GM12878 (cell line): ENCODE data around the gene LDLRAP1. TPM values are rescaled to one million over a fixed set of nuclear protein-coding genes. Genes with fewer than 3 reads are reported as not detected.

ENCODE experiments used
- BHLHE40 ChIP-seq, 2 experiments: fragments of 450-650 bp in 1 of 2; IDR thresholded peaks; 2 replicates each; pipeline ENCODE4 v1.6.1; 2011 to 2017; ENCODE audit warnings: low read depth in 2 of 2, borderline replicate concordance in 1 of 2, improper control_type of control experiment in 1 of 2, low read length in 1 of 2, mild to moderate bottlenecking in 1 of 2
- CBFB ChIP-seq: IDR thresholded peaks from 2 replicates; pipeline ENCODE4 v1.6.1; 2016; ENCODE audit warnings: antibody characterized with exemption, low read depth
- ESRRA ChIP-seq: IDR thresholded peaks from 2 replicates; pipeline ENCODE4 v1.6.1; 2012; ENCODE audit warnings: mild to moderate bottlenecking, low read length, improper control_type of control experiment
- HDGF ChIP-seq: fragments of 450-650 bp; IDR thresholded peaks from 2 replicates; pipeline ENCODE4 v1.6.1; 2016; ENCODE audit warnings: antibody characterized with exemption
- HSF1 ChIP-seq: fragments of 150-350 bp; IDR thresholded peaks from 2 replicates; pipeline ENCODE4 v1.6.1; 2014; ENCODE audit warnings: mild to moderate bottlenecking, low read depth, low read length
- IKZF1 ChIP-seq: fragments of 450-650 bp; conservative IDR thresholded peaks from 2 replicates; pipeline ENCODE4 v1.6.1; 2017; ENCODE audit warnings: antibody characterized with exemption, mild to moderate bottlenecking
- MAX ChIP-seq: IDR thresholded peaks from 2 replicates; pipeline ENCODE4 v1.6.1; 2012; ENCODE audit warnings: low read depth, low read length, improper control_type of control experiment
- NFYA ChIP-seq: IDR thresholded peaks from 2 replicates; pipeline ENCODE4 v1.6.1; 2011; ENCODE audit warnings: low read depth, mild to moderate bottlenecking, low read length, improper control_type of control experiment, borderline replicate concordance
- POU2F2 ChIP-seq: IDR thresholded peaks from 3 replicates; pipeline ENCODE4 v1.6.1; 2011; ENCODE audit warnings: low read depth, mild to moderate bottlenecking, low read length, borderline replicate concordance
- RCOR1 ChIP-seq: conservative IDR thresholded peaks from 2 replicates; pipeline ENCODE4 v1.6.1; 2012; ENCODE audit warnings: low read depth, low read length, improper control_type of control experiment
- RELB ChIP-seq: fragments of 450-650 bp; IDR thresholded peaks from 2 replicates; pipeline ENCODE4 v1.6.1; 2017; ENCODE audit warnings: low read depth, mild to moderate bottlenecking, moderate library complexity
- RFX5 ChIP-seq: IDR thresholded peaks from 2 replicates; pipeline ENCODE4 v1.6.1; 2011; ENCODE audit warnings: low read depth, low read length, improper control_type of control experiment
- SIN3A ChIP-seq: IDR thresholded peaks from 2 replicates; pipeline ENCODE4 v1.6.1; 2012; ENCODE audit warnings: low read depth, low read length, improper control_type of control experiment
- SMARCA5 ChIP-seq: fragments of 450-650 bp; IDR thresholded peaks from 2 replicates; pipeline ENCODE4 v1.6.1; 2017; ENCODE audit warnings: mild to moderate bottlenecking
- STAT3 ChIP-seq: IDR thresholded peaks from 2 replicates; pipeline ENCODE4 v1.6.1; 2011; ENCODE audit warnings: low read depth, low read length, improper control_type of control experiment
- SUZ12 ChIP-seq: fragments of 200-600 bp; sonication (generic); IDR thresholded peaks from one replicate; pipeline ENCODE4 v1.6.1; 2018; ENCODE audit warnings: antibody characterized with exemption, mild to moderate bottlenecking; ENCODE audit not compliant: unreplicated experiment
- TARDBP ChIP-seq: IDR thresholded peaks from 2 replicates; pipeline ENCODE4 v1.6.1; 2016; ENCODE audit warnings: borderline replicate concordance
- TCF12 ChIP-seq: IDR thresholded peaks from 2 replicates; pipeline ENCODE4 v1.6.1; 2011; ENCODE audit warnings: low read depth, mild to moderate bottlenecking, low read length
- ZNF592 ChIP-seq: fragments of 450-650 bp; IDR thresholded peaks from 2 replicates; pipeline ENCODE4 v1.6.1; 2017; ENCODE audit warnings: mild to moderate bottlenecking, moderate library complexity
- polyA plus RNA-seq, 11 experiments: library from polyadenylated mRNA; depleted of rRNA in 4 of 11; unstranded in 6 of 11; stranded (reverse) in 5 of 11; fragments of >200 nt; fragmentation: Nextera tagmentation in 4 of 11; fragmentation: Illumina TruSeq in 1 of 11; extraction: Ambion mirVana in 4 of 11; extraction: Trizol in 1 of 11; gene quantifications; 1 replicate in 1 of 11; 2 replicates in 10 of 11; pipeline versions ENCODE4 v1.2.1 to v1.2.3, GENCODE V29; 2011 to 2016; ENCODE audit warnings: inconsistent platforms in 2 of 11, missing spikeins in 2 of 11, low read depth in 1 of 11
- total RNA-seq, 4 experiments: library from RNA; depleted of rRNA in 3 of 4; stranded (reverse); fragments of >200 nt in 3 of 4; fragmentation: Illumina TruSeq in 1 of 4; extraction: Trizol in 1 of 4; gene quantifications; 2 replicates each; pipeline versions ENCODE4 v1.2.1 to v1.2.3, GENCODE V29; 2013 to 2021
- TF ChIP-seq, protein P1 (sequence below): fragments of 450-650 bp; IDR thresholded peaks from 2 replicates; pipeline ENCODE4 v1.6.1; 2018; ENCODE audit warnings: mild to moderate bottlenecking, low read depth, moderate library complexity; ENCODE audit not compliant: partially characterized antibody

The LDLRAP1 gene
- total and polyA plus RNA-seq, 10 of the 15 experiments (the other 5 are each of a cell fraction or from before 2014, with no cell fraction given), result 0.43 to 37.6 (median 22.0) TPM

DNA sequence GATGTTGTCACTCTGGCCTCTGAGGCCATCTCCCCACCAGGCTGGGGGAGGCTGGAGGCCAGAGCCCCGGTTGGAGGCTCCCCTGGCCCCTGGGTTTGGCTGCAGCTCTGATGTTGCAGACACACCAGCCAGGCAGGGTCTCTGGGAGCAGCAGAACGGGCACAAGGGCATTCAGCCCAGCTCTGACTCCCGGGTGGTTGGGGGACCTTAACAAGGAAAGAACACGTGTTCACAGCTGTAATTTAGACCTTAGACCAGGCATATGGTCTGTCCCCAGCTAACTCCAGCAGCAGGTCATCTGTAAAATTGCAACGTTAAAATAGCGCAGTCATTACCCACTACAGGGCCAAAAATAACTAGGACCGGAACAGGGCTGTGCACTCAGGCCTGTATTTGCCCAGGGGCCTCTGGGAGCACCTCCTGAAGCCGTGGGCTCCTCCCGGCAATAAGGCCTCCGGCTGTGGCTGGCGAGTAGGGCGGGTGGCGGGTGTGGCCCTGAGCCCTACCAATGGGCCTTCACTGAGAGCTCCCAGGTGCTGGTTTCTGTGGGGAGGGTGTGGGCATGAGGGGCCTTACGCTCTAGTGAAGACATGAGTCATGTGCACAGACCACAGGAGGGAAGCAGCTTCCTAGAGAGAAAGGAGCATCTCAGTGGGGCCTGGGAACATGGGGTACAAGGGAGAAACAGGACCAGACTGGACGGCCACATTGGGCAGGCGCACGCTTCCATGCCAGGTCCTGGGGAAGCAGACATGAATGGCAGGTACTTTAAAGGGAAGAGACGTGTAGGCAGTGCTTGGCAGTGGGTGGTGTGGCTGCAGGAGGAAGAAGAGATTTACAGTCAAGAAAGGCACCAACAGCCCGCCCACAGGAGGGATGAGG lies 6.1 kb downstream of the LDLRAP1 start (continued):
- TF ChIP-seq, protein P1, sequence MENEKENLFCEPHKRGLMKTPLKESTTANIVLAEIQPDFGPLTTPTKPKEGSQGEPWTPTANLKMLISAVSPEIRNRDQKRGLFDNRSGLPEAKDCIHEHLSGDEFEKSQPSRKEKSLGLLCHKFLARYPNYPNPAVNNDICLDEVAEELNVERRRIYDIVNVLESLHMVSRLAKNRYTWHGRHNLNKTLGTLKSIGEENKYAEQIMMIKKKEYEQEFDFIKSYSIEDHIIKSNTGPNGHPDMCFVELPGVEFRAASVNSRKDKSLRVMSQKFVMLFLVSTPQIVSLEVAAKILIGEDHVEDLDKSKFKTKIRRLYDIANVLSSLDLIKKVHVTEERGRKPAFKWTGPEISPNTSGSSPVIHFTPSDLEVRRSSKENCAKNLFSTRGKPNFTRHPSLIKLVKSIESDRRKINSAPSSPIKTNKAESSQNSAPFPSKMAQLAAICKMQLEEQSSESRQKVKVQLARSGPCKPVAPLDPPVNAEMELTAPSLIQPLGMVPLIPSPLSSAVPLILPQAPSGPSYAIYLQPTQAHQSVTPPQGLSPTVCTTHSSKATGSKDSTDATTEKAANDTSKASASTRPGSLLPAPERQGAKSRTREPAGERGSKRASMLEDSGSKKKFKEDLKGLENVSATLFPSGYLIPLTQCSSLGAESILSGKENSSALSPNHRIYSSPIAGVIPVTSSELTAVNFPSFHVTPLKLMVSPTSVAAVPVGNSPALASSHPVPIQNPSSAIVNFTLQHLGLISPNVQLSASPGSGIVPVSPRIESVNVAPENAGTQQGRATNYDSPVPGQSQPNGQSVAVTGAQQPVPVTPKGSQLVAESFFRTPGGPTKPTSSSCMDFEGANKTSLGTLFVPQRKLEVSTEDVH, result no peak
- TF ChIP-seq ZNF592 (no peak), HDGF (peak; percentile 87; the same call in 1 of the 2 replicates), RCOR1 (no peak), BHLHE40 (IDR thresholded peaks at IDR 0.05; ENCODE audit: borderline replicate concordance in 1 of 2, low read depth in 2 of 2, low read length in 1 of 2) (peak; percentile 84 to 93), RFX5 (no peak), TARDBP (0 out of 2 replicates have a peak, but pooled peaks have one; percentile 35), SIN3A (no peak), POU2F2 (no peak), SMARCA5 (no peak), HSF1 (no peak), NFYA (no peak), MAX (peak; percentile 62), IKZF1 (peak; percentile 97), TCF12 (peak; percentile 67), CBFB (peak; percentile 87), STAT3 (no peak), ESRRA (no peak), SUZ12 (no peak), RELB (peak; percentile 80)
